GM19397 (cell line): Measurements from ENCODE around the gene XK.
"Not testable (repeated sequence)": the region's sequence is repeated elsewhere in the genome, so short reads cannot be mapped to it uniquely, and the experiment has no call there.

Experiments used
- ATAC-seq: cut with Tn5 transposase; IDR thresholded peaks from one replicate; pipeline ENCODE4 v1.9.1; 2021; ENCODE audit warnings: mild to moderate bottlenecking, moderate library complexity; ENCODE audit not compliant: unreplicated experiment

Gene XK

GRCh38 chrX:37752281-37752680 is 66.7 kb downstream of the XK start:
- ATAC-seq: no peak

DNA sequence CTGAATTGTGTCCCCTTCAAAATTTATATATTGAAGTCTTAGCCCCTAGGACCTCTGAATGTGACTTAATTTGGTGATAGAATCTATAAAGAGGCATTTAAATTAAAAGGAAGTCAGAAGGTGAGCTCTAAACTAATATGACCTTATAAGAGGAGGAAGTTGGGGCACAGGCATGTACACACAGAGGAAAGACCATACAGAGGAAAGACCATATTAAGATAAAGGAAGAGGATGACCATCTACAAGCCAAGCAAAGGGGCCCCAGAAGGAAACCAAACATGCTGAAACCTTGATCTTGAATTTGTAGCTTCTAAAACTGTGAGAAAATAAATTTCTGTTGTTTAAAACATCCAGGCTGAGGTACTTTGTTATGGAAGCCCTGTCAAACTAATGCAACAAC is 67.3 kb downstream of the XK start:
- no peak for ATAC-seq

- no peak for ATAC-seq
These were observed 67.8 kb downstream of the XK start for GRCh38 chrX:37753384-37753783.

DNA sequence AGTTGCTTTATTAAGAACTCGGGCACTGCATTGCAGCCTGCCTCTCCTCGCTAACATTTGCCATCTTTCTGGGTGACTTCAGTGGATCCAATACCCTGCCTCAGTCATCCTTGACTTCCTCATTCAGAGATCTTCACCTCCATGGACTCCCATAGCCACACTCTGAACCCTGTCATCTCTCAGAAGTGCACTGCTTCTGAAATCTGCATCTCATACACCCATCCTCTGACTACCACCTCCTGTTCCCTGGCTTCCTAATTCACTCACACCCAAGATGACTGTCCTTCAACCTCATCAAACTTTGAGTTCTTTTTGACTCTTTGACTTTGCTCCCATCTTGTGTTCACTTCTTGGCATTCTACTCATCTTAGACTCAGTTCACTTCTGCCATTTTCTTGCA is 68.9 kb downstream of the XK start:
- ATAC-seq: peak; percentile 7

DNA sequence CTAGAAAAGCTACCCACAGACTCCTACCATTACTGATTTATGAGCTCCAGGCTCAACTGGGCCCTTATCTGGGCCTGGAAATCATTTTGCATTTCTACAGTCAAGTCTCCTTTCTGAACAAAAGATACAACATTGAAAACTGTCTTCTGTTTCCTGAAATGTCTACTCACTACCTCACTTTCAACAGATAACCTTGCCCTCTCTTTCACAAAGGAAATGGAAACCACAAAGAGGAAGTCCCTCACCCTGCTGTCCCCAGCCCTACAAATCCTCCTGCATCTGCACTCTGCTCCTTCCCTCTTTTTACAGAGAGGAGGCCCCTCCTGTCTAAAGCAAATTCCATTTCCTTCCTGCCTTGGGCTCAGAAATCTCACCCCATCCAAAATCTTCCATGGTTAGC is 69.4 kb downstream of the XK start:
- ATAC-seq: peak; percentile 89

- ATAC-seq: no peak
These were observed 71.5 kb downstream of the XK start for GRCh38 chrX:37757082-37757481.

GRCh38 chrX:37759351-37759750 is 73.8 kb downstream of the XK start:
- ATAC-seq: no peak

DNA sequence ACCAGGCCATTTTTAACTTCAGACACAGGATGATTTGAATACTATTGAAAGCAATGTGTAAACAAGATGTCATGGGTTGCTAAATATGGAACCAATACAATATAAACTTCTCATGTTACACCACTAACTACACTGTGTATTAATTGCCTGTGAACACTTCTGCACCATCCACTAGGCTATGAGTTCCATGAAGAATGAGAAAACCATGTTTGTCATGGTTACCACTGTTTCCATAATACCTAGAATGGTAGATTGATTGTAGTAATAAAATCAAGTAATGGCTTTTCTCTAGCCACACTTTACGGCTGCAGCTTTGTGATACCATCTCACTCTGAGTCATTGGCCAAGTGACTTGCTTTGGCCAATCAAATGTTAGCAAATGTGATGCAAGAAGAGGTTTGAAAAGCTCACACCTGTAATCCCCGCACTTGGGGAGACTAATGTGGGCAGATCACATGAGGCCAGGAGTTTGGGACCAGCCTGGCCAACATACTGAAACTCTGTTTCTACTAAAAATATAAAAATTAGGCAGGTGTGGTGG is 74.4 kb downstream of the XK start:
- ATAC-seq: no peak

- ATAC-seq: no peak
These were observed 77.8 kb downstream of the XK start for GRCh38 chrX:37763400-37763799.

- ATAC-seq: no peak
These were observed 79.9 kb downstream of the XK start for GRCh38 chrX:37765507-37765906.

DNA sequence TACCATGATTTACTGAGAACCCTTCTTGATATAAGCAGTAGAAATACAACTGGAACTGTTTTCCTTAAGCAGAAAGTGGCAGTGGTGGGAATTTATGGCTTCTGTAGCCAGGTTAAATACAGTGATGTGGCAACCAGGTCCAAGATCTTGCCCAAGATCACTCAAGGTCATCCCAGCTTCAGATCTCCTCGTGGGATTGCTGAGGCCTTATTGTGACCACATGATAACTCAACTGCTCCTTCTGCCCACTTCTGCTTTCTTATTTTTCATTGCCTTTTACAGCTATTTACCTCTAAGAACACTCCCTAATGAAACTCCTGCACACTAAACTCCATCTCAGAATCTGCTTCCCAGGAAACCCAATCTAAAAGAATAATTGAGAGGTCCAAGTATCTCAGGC is 81.8 kb downstream of the XK start:
- ATAC-seq: no peak

DNA sequence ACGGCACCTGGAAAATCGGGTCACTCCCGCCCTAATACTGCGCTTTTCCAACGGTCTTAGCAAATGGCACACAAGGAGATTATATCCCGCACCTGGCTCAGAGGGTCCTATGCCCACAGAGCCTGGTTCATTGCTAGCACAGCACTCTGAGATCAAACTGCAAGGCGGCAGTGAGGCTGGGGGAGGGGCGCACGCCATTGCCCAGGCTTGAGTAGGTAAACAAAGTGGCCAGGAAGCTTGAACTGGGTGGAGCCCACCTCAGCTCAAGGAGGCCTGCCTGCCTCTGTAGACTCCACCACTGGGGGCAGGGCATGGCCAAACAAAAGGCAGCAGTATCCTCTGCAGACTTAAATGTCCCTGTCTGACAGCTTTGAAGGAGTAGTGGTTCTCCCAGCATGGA is 83.3 kb downstream of the XK start:
- not testable (repeated sequence) for ATAC-seq

DNA sequence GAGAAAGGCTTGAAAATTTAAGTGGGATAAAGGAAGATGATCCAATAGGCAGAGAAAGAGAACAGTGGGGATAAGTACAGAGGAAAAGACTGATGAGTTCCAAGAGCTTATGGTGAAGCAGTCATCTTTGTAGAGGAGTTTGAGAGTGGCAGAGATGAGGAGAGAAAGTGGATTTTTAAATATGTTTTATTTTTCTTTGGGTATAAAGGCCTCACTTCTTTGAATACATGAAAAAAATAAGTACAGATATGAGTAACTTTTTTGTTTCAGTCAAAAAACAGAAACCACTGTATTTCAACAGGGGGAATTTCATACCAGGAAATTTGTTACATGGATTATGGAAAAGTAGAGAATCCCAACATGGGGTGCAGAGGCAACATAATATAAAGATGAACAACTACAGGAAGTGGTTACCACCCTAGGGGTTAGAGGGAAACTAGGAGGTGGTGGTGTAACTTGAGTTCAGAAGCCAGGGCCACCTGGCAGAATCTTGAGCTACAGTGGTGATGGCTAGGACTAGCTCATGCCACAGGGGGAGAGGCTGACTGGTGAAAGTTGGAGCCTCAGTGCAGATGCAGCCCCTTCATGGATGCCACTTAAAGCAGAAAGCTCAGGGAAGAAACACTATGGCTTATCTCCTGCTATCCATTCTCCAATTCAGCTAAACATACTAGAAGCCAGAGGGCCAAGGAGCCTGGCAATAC is 90.8 kb downstream of the XK start:
- ATAC-seq: peak; percentile 83

DNA sequence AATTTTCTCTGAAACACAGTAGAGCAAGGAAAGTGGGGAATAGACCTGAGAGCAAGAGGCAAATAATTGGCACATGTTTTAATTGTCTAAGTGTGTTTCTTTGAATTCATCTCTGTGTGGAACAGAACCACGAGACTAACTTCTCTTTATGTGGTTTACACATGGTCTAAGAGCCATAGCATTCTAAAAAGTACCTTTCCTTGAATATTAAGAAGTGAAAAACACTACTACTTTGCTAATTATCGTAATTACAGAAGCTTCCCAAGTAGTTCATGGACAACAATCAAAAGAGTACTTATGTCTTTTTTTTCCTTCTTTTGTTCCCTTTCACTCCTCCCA is 91.4 kb downstream of the XK start:
- ATAC-seq: peak; percentile 29

GRCh38 chrX:37779857-37780256 is 94.3 kb downstream of the XK start, which contains the start of gene CYBB:
Gene CYBB (plus strand): TSS chrX:37780059. CDS start chrX:37780078, 19 bp downstream.
- ATAC-seq: no peak

- no peak for ATAC-seq
These were observed 95.5 kb downstream of the XK start for GRCh38 chrX:37781081-37781480.
